HG02763 (cell line): ENCODE data around the gene IFIT2.

Experiments
- ATAC-seq: cut with Tn5 transposase; IDR thresholded peaks from one replicate; pipeline ENCODE4 v1.9.1; 2021; ENCODE audit warnings: mild to moderate bottlenecking, moderate library complexity; ENCODE audit not compliant: unreplicated experiment

IFIT2 gene

DNA sequence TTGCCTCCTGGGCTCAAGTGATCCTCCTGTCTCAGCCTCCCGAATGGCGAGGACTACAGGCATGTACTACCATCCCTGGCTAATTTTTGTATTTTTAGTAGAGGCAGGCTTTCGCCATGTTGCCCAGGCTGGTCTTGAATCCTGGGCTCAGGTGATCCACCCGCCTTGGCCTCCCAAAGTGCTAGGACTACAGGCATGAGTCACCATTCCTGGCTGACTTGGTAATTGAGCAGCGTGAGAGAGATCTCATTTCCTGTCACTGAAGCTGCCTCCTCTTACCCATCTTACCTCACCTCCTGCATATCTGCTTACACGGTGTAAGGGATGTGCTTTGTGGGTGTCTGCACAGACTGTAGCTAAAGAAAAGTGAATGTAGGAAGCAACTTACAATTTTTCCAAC lies 35.6 kb downstream of the IFIT2 start:
- no peak for ATAC-seq

DNA sequence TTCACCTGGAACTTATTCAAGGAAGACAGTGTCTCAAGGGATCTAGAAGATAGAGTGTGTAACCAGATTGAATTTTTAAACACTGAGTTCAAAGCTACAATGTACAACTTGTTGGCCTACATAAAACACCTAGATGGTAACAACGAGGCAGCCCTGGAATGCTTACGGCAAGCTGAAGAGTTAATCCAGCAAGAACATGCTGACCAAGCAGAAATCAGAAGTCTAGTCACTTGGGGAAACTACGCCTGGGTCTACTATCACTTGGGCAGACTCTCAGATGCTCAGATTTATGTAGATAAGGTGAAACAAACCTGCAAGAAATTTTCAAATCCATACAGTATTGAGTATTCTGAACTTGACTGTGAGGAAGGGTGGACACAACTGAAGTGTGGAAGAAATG lies 36.9 kb downstream of the IFIT2 start:
- no peak for ATAC-seq

DNA sequence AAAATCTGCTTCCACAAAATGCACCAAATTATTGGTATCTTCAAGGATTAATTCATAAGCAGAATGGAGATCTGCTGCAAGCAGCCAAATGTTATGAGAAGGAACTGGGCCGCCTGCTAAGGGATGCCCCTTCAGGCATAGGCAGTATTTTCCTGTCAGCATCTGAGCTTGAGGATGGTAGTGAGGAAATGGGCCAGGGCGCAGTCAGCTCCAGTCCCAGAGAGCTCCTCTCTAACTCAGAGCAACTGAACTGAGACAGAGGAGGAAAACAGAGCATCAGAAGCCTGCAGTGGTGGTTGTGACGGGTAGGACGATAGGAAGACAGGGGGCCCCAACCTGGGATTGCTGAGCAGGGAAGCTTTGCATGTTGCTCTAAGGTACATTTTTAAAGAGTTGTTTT lies 38.0 kb downstream of the IFIT2 start:
- no peak for ATAC-seq

DNA sequence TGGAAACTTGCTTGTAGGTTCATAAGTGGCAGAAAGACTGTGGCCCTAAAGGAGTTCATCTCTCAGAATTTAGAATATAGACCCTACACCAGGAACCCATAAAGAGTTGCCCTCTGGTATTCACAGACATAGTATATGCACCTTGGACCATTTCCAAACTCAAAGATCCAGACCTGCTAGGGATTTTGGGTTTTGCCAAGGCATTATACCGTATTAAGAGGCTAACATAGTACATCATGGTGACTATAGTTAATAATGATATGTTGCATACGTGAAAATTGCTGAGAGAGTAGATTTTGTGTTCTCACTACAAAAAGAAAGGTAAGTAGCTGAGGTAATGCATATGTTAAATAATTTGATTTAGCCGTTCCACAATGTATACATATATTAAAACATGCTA lies 39.8 kb downstream of the IFIT2 start:
- no peak for ATAC-seq

DNA sequence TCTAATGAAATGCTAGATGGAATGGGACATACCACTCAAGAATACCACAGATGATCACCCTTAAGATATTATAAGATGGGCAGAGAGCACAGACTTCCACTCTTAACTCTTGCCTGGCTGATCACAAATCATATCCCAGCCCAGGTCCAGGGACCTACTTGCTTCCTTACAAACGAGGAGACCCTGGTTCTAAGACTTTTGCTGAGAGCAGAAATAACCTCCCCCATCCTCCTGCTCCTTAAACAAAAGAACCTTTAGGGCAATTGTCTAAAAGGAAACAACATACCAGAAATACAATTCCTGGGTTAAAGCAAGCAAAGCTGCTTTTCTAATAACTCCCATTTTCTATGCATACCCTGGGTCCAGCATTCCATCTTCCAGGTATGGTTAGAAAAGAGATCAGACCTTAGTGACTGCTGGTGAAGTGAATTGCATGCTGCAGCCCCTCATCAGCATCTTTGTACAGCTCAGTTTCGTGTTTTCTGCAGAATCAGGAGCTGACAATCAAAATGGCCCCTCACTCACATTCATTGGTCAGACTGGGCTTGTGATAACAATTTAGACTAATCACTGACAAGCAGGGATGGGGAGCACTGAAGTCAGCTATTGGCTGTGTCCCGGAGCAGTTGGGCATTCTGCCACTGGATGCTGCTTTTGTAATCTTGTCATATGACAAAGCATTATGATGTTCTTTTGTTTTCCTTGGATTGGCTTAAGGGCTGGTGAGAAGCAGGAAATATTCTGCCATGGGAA lies 40.5 kb downstream of the IFIT2 start:
- no peak for ATAC-seq

DNA sequence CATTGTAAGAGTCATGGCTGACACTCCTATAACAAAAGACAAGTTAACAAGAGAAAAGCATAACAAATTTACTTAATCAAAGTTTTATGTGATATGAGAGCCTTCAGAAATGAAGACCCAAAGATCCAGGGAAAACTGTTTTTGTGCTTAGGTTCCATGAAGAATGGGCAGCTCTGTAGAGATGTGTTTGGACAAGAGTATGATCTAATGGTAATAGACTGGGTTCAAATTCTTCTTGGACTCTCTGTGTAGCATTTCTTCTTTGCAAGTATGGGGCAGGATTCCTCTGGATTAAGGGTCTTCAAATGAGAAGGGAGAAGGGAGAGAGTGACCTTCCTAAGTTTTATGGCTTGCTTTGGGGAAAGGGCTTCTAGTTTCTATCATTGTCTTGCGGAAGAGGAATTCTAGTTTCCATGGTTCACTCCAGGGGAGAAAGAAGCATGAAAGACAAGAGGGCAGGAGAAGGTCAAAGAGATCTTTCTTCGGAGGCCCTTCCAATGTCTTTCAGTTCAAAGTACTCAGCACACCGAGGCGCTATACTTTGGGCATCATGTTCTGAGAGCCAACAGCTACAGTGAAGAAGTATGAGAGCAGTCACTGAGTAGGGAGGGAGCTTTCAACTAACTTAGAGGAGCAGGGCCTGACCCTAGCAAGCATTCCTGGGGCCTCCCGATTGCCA lies 41.4 kb downstream of the IFIT2 start:
- ATAC-seq: no peak

DNA sequence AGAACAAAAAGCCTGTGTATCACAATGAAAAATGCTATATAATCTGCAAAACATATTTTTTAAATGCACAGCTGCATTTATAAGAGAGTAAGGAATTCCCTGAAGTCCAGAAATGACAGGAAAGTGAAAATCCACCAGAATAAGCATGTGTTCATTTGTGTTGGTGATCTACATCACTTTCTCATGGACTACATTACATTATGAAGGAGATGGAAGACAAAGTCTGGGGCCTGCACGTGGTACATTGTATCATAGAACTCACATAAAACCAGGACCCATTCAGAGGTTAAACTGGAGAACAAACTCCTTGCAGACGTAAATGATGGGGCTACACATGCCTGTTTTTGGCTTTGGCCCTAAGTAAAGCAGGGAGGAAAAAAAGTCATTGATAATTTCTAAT lies 42.3 kb downstream of the IFIT2 start:
- no peak for ATAC-seq

DNA sequence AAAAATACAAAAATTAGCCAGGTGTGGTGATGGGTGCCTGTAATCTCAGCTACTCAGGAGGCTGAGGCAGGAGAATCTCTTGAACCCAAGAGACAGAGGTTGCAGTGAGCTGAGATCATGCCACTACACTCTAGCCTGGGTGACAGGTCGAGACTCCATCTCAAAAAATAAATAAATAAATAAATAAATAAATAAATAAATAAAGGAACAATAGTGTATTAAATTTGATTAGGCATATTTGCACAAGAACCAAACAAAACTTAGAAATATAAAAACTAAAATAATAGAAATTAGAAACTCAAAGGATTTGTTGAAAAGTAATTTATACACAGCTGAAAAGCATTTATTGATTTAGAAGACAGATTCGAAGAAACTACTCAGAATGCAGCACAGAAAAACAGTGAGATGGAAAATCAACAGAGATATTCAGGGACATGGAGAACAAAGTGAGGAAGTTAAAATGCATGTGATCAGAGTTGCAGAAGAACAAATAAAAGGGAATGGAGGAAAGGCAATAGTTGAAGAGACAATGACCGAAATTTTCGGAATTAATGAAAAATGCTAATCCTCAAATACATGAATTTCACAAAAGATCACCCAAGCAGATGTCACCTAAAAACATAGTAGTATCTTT lies 43.6 kb downstream of the IFIT2 start:
- no peak for ATAC-seq

DNA sequence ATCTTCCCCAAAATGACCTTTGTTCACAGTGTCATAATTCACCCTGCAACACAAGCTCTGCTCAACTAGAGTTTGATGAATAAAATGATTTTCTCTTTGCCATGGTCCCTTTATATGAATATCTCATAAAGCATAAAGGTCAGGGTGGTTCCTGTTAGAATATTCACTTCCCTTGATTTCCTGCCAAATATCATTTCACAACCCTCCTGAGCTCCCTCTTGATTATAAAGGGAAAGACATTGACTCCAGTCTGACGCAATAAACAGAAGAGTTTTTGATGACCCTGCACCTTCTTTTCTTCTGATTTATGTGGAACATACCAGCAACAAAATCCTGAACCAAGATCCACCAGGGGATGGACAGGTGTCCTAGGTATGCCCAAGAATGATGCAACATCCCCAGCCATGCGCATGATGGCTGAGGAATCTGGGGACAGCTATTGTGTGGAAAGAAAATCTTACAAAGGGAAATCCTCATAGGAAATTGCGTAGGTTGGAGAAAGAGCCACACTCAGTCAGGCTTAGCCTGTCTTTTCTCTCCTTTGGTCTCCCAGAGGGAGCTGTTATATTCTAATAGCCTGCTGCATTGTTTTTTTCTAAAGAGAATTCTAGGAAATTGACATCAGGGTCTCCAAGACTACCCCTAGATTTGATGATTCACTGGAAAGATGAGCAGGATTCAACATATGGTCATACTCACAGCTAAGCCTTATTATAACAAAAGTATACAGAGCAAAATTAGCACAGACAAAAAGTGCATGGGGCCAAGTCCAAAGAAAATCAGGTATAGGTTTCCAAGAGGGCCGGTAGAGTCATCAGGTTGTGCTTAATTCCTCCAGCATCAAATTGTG lies 44.8 kb downstream of the IFIT2 start:
- ATAC-seq: no peak

DNA sequence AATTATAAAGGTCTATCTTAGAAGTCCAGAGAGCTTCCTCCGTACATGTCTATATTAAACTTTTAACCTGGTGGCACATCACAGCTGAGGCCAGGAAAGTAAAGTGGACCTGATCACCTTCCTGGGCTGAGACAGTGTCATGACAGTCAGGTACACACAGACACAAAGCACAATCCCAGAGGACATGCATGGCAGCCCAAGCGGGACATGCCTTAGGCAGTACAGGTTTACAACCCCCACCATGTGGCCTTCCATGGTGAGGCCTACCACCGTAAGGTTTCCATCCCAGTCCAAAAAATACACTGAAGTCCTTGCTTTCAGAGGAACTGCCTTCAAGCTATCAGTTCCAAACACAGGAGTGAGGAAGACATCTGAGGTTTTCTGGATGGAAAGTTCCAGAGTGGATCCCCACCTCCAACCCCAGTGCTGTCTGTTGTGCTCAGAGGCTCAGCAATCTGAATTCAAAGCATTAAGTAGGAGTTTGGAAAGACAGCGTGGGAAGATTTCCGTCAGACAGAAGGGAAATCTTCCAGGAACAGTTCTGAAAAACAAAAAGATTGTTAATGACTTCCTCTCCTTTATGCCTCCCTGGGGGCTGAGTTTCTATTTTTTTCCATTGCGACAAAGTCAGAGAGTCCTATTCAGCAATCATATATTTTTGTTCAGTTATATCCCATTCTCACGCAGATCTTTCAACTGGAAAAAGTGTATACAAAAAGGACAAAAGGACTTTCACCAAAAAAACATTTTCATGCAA lies 46.0 kb downstream of the IFIT2 start:
- no peak for ATAC-seq

DNA sequence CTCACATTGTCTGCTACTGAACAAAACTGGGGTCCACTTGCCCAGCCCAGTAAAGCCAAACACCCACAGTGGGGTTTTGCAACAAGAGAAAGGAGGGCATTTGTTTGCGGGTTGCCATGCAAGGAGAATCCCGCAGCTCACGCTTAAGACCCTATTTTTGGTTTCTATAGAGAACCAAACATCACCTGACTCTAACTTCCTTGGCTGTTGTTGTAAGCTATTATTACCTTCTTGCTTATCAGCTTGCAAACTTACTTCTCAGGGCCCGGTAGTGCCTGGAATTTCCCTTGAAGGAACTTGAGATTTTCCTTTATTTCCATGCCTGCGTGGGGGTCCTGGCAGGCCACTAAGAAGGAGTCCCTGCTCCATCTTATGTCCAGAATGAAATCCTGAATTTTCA lies 46.6 kb downstream of the IFIT2 start:
- no peak for ATAC-seq

DNA sequence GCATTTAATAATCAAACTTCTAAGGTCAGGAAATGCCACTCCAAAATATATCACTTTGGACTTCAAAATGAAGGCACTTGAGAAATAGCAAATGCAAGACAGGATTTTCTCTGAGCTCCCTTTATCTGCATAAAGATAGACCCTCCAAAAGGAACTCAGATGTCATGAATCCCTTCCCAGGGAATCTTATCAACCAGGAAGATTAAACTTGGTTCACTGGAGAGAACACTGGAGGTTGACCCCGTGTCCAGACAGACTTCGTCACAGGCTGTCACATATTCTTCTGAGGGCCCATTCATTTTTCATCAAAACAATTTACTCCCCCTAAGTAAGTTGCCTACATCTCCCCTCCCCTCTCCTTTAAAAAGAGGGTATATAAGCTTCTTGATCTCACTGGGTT lies 47.1 kb downstream of the IFIT2 start:
- ATAC-seq: no peak

DNA sequence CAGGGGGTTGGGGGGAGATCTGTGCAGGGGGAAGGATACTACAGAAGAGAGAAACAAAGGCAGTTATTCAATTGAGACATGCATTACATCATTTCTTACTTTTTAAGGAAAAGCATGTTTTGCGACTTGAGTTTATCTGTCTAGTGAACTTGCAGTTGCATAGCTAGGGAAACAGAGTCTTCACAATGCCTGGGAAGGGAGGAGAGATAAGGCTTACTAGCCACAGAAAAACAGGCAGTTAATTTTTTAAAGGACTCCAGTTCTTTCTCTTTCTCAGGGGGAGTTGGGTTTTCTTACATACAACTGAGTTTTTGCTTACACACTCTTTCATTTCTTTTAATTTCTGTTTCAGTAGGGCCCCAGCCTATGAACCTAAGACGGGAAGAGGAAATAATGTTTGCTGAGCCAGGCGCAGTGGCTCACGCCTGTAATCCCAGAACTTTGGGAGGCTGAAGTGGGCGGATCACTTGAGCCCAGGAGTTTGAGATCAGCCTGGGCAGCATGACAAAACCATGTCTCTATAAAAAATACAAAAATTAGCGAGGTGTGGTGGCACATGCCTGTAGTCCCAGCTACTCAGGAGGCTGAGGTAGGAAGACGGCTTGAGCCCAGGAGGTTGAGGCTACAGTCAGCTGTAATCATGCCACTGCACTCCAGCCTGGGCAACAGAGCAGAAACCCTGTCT lies 48.9 kb downstream of the IFIT2 start:
- ATAC-seq: peak; percentile 27

DNA sequence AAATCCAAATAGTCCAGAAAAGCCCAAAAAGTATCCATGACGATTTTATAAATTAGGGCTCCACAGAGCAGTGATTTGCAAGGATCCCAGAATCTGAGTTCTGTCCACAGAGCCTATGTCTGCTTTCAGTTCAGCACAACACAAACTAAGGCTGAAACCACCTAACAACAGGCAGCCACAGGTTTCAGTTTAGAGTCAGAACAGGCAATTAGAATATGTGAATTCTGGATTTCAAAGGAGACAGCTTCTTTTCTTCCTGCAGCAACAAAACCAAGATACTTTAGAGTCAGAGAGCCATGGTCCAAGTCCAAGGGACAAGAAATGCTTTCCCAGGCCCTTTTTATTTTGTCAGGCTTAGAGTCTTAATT lies 49.5 kb downstream of the IFIT2 start:
- peak; percentile 75 for ATAC-seq

DNA sequence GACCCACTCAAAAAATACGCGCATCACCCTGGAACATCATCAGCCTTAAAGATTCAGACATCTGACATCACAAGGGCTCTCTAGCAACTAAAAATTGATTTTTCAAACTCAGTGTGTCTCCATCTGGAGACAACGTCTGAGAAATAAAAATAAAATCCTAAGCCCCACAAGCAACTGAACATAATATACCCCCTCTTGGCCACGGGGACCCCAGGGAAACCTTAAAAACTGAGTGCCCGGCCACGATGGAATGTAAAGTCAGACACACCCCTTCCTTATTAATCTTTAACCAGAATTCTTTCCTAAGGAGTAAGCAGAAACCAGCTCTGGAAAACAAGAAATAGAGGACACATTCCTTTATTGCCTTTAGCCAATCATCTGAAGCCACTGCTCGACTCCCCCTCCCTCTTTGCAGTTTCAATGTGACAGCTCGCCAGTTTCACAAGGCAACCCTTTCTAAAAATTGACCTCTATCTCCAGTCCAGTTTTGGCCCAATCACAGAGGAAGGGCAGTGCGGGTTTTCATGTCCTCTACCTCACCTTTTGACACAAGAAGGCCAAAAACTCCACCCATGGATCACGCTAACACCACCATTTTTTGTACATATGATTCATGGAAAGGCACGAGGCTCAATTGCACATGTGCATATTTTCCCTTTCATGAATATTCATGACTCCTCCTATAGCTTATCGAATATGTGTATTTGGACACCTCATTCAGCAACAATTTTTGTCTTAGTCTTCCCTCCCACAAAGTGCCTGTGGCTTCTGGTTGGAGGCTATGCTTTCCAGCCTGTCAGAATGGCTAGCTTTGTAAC lies 50.1 kb downstream of the IFIT2 start:
- ATAC-seq: peak; percentile 53

DNA sequence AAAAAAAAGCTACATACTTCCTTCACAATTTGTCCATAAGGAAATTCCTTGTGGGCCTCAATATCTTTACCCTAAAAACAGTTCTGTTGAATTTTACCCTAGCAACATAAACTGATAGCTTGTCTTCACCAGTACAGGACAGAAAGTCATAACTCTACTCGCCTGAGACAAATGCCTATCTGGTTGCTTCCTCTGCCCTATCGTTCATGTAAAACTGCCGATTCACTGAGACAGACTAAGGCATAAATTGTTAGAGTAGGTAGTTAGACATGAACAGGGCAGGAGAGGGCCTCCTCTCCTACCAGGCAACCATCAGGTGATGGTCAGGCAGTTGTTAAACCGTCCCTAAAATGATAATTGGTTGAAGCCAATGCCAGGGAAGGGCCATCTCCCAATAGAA lies 51.0 kb downstream of the IFIT2 start:
- ATAC-seq: no peak

DNA sequence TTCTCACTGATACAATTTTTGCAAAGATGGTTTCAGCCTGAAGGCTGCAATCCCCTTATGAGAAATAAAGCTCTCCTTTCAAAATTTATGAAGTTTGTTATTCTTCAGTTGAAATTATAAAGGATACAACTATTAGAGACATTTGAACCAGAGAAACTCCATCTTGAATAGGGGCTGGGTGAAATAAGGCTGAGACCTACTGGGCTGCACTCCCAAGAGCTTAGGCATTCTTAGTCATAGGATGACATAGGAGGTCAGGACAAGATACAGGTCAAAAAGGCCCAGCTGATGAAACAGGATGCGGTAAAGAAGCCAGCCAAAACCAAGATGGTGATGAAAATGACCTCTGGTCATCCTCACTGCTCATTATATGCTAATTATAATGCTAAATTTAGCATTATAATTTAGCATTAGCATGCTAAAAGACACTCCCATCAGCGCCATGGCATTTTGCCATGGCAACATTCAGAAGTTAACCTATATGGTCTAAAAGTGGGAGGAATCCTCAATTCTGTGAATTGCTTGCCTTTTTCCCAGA lies 53.6 kb downstream of the IFIT2 start:
- no peak for ATAC-seq

DNA sequence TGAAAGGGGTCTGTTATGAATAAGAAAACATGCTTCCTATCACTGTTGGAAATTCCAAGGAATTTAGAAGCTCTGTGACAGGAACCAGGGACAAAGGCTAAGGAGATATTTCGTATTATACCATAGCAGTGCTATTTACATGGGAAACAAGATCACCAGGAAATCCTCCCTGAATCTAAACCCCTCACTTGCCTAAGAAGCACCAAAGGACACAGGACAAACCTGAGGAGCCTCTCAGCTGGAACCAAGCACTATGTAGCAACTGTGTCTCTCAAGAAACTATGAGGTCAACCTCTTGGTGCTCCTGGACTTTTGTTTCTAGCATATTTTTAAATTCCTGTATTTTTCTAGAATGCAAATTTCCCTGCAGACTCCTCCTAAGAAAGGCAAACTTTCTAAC lies 55.2 kb downstream of the IFIT2 start:
- no peak for ATAC-seq

DNA sequence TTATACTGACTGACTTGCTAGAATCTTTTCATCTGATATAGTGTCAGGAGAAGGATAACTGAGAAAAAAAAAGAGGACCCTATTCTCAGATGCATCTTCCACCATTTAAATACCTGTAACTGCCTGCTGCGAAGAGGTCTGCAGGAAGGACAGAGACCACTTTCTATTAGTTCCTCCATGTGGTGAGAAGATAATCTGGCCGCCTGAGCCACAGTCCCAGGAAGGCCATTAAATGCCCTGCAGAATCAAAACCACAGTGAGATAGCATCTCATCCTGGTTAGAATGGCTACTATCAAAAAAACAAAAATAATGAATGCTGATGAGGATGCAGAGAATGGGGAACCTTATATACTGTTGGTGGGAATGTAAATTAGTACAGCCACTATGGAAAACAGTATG lies 56.1 kb downstream of the IFIT2 start:
- no peak for ATAC-seq
